Natural killer cell treated with Interleukin-12 subunit alpha and Interleukin-12 subunit beta and Interleukin-15 and Interleukin-18, amount 100 ng/mL, for 72 hours (primary cell): ENCODE results near the gene SENP6. TPM values are rescaled to one million over a fixed set of nuclear protein-coding genes. Genes with fewer than 3 reads are reported as not detected.
"Not testable (repeated sequence)": the region's sequence is repeated elsewhere in the genome, so short reads cannot be mapped to it uniquely, and the experiment has no call there.

Experiments used
- ATAC-seq, 2 donors: fragments of 150-1000 bp; cut with Tn5 transposase in 1 of 2; sonication (Bioruptor Pico), chemical (Tn5 transposase) in 1 of 2; 2 replicates each; pipeline ENCODE4 v1.10.0; 2021
- DNase-seq: peaks from one replicate; pipeline ENCODE4 v3.0.0; 2022; ENCODE audit warnings: low spot score
- H3K27ac Mint-ChIP-seq, 2 donors: 1 replicate in 1 of 2; 2 replicates in 1 of 2; pipeline ENCODE4 v1.8.0; 2022; ENCODE audit warnings: mixed read lengths in 2 of 2, mild to moderate bottlenecking in 1 of 2, moderate library complexity in 1 of 2
- H3K27me3 Mint-ChIP-seq, 2 donors: 1 replicate in 1 of 2; 2 replicates in 1 of 2; pipeline ENCODE4 v1.8.0; 2022; ENCODE audit warnings: mixed read lengths in 2 of 2
- H3K36me3 Mint-ChIP-seq: one replicate; pipeline ENCODE4 v1.8.0; 2022; ENCODE audit warnings: mixed read lengths
- H3K4me1 Mint-ChIP-seq, 2 donors: 1 replicate in 1 of 2; 2 replicates in 1 of 2; pipeline ENCODE4 v1.8.0; 2022; ENCODE audit warnings: low read depth in 2 of 2, mixed read lengths in 2 of 2, mild to moderate bottlenecking in 1 of 2
- H3K4me3 Mint-ChIP-seq: one replicate; pipeline ENCODE4 v1.8.0; 2022; ENCODE audit warnings: mixed read lengths
- H3K9me3 Mint-ChIP-seq: 2 replicates; pipeline ENCODE4 v1.8.0; 2022; ENCODE audit warnings: mixed read lengths
- total RNA-seq, 2 donors: library from RNA; stranded (reverse); gene quantifications; one replicate each; pipeline ENCODE4 v1.2.3, GENCODE V29; 2022

The SENP6 gene
- total RNA-seq, 2 donors from 2014 or later, result 64.8 to 99.7 TPM

GRCh38 chr6:75613056-75613501, 11.4 kb downstream of the SENP6 start:
- H3K4me1 Mint-ChIP-seq, result peaks cover 46 to 66% of the 10 kb centered on the region in 2 donors
- no peaks in the 10 kb centered on the region for H3K9me3 Mint-ChIP-seq
- H3K36me3 Mint-ChIP-seq, result no peaks in the 10 kb centered on the region
- no peaks in the 10 kb centered on the region for H3K27me3 Mint-ChIP-seq
- peak overlapping the region; percentile 78 to 87 for H3K27ac Mint-ChIP-seq
- H3K4me3 Mint-ChIP-seq, result peak overlapping the region; percentile 79
- peak in 1 of 2 donors; percentile 59 for ATAC-seq
- no peak for DNase-seq

- ATAC-seq, result no peak
- Mint-ChIP-seq H3K9me3 (no peaks in the 10 kb centered on the region), H3K27ac (peak overlapping the region in 1 of 2 donors; percentile 82), H3K4me1 (peaks cover 34 to 51% of the 10 kb centered on the region in 2 donors), H3K4me3 (no peak overlapping the region), H3K36me3 (no peaks in the 10 kb centered on the region), H3K27me3 (no peaks in the 10 kb centered on the region)
- no peak for DNase-seq
Measured at GRCh38 chr6:75618437-75618836, 16.8 kb downstream of the SENP6 start.

GRCh38 chr6:75619230-75619899, 17.7 kb downstream of the SENP6 start:
- H3K36me3 Mint-ChIP-seq, result no peaks in the 10 kb centered on the region
- no peak overlapping the region for H3K4me3 Mint-ChIP-seq
- peak overlapping the region; percentile 51 to 82 for H3K27ac Mint-ChIP-seq
- DNase-seq, result no peak
- ATAC-seq, result no peak
- peaks cover 34 to 50% of the 10 kb centered on the region in 2 donors for H3K4me1 Mint-ChIP-seq
- H3K27me3 Mint-ChIP-seq, result no peaks in the 10 kb centered on the region
- H3K9me3 Mint-ChIP-seq, result no peaks in the 10 kb centered on the region

- DNase-seq, result no peak
- Mint-ChIP-seq H3K4me1 (peaks cover 27 to 46% of the 10 kb centered on the region in 2 donors), H3K27me3 (no peaks in the 10 kb centered on the region), H3K27ac (peak overlapping the region; percentile 51 to 82), H3K9me3 (no peaks in the 10 kb centered on the region), H3K36me3 (peaks cover 4% of the 10 kb centered on the region), H3K4me3 (peak overlapping the region; percentile 61)
- peak in 1 of 2 donors; percentile 54 for ATAC-seq
Measured at GRCh38 chr6:75620381-75621304, 19.0 kb downstream of the SENP6 start.

- no peaks in the 10 kb centered on the region for H3K9me3 Mint-ChIP-seq
- H3K4me1 Mint-ChIP-seq, result peaks cover 27 to 40% of the 10 kb centered on the region in 2 donors
- no peak for ATAC-seq
- H3K27me3 Mint-ChIP-seq, result no peaks in the 10 kb centered on the region
- no peak overlapping the region for H3K27ac Mint-ChIP-seq
- DNase-seq, result no peak
- no peak overlapping the region for H3K4me3 Mint-ChIP-seq
- peaks cover 4% of the 10 kb centered on the region for H3K36me3 Mint-ChIP-seq
Measured at GRCh38 chr6:75621846-75622245, 20.2 kb downstream of the SENP6 start.

GRCh38 chr6:75623491-75623890, 21.8 kb downstream of the SENP6 start:
- DNase-seq (no peak), ATAC-seq (no peak)
- no peak overlapping the region for H3K27ac Mint-ChIP-seq
- no peaks in the 10 kb centered on the region for H3K27me3 Mint-ChIP-seq
- H3K4me1 Mint-ChIP-seq, result peaks cover 22 to 31% of the 10 kb centered on the region in 2 donors
- no peak overlapping the region for H3K4me3 Mint-ChIP-seq
- H3K9me3 Mint-ChIP-seq, result no peaks in the 10 kb centered on the region
- H3K36me3 Mint-ChIP-seq, result peaks cover 4% of the 10 kb centered on the region

- Mint-ChIP-seq H3K4me3 (no peak overlapping the region), H3K27me3 (no peaks in the 10 kb centered on the region), H3K4me1 (peaks cover 16 to 22% of the 10 kb centered on the region in 2 donors), H3K36me3 (peaks cover 4% of the 10 kb centered on the region), H3K9me3 (no peaks in the 10 kb centered on the region), H3K27ac (no peak overlapping the region)
- no peak for DNase-seq
- no peak for ATAC-seq
Measured at GRCh38 chr6:75624335-75624734, 22.7 kb downstream of the SENP6 start.

- peaks cover 14 to 16% of the 10 kb centered on the region in 2 donors for H3K4me1 Mint-ChIP-seq
- peaks cover 4% of the 10 kb centered on the region for H3K36me3 Mint-ChIP-seq
- no peak for ATAC-seq
Measured at GRCh38 chr6:75624988-75625387, 23.3 kb downstream of the SENP6 start.

GRCh38 chr6:75626561-75626960, 24.9 kb downstream of the SENP6 start:
- H3K27ac Mint-ChIP-seq, result no peak overlapping the region
- H3K4me1 Mint-ChIP-seq, result peaks cover under 1 to 7% of the 10 kb centered on the region in 2 donors
- no peak for DNase-seq
- H3K9me3 Mint-ChIP-seq, result no peaks in the 10 kb centered on the region
- peaks cover 4% of the 10 kb centered on the region for H3K36me3 Mint-ChIP-seq
- ATAC-seq, result no peak
- no peak overlapping the region for H3K4me3 Mint-ChIP-seq
- no peaks in the 10 kb centered on the region for H3K27me3 Mint-ChIP-seq

More at GRCh38 chr6:75624988-75625387, 23.3 kb downstream of the SENP6 start:
- Mint-ChIP-seq H3K4me3 (no peak overlapping the region), H3K27ac (no peak overlapping the region), H3K9me3 (no peaks in the 10 kb centered on the region), H3K27me3 (no peaks in the 10 kb centered on the region)
- DNase-seq, result no peak

GRCh38 chr6:75627708-75628107, 26.0 kb downstream of the SENP6 start:
- not testable (repeated sequence) for H3K27me3 Mint-ChIP-seq, H3K4me3 Mint-ChIP-seq, DNase-seq, H3K9me3 Mint-ChIP-seq, H3K27ac Mint-ChIP-seq, ATAC-seq, H3K4me1 Mint-ChIP-seq, H3K36me3 Mint-ChIP-seq

- ATAC-seq (no peak), DNase-seq (no peak)
- Mint-ChIP-seq H3K4me1 (peaks cover 0 to 3% of the 10 kb centered on the region in 2 donors), H3K27me3 (no peaks in the 10 kb centered on the region), H3K36me3 (peaks cover 5% of the 10 kb centered on the region), H3K27ac (no peak overlapping the region), H3K9me3 (no peaks in the 10 kb centered on the region), H3K4me3 (no peak overlapping the region)
Measured at GRCh38 chr6:75631859-75632635, 30.4 kb downstream of the SENP6 start.

- ATAC-seq (no peak), DNase-seq (no peak)
- H3K4me3 Mint-ChIP-seq, result no peak overlapping the region
- no peaks in the 10 kb centered on the region for H3K27me3 Mint-ChIP-seq
- no peaks in the 10 kb centered on the region for H3K9me3 Mint-ChIP-seq
- peaks cover under 1 to 3% of the 10 kb centered on the region in 2 donors for H3K4me1 Mint-ChIP-seq
- H3K36me3 Mint-ChIP-seq, result peaks cover 6% of the 10 kb centered on the region
- no peak overlapping the region for H3K27ac Mint-ChIP-seq
Measured at GRCh38 chr6:75633045-75633444, 31.4 kb downstream of the SENP6 start.

GRCh38 chr6:75642311-75642710, 40.6 kb downstream of the SENP6 start:
- H3K9me3 Mint-ChIP-seq, result no peaks in the 10 kb centered on the region
- H3K36me3 Mint-ChIP-seq, result peaks cover 18% of the 10 kb centered on the region
- H3K27me3 Mint-ChIP-seq, result no peaks in the 10 kb centered on the region
- H3K27ac Mint-ChIP-seq, result peak overlapping the region in 1 of 2 donors; percentile 22
- H3K4me1 Mint-ChIP-seq, result peaks cover 9 to 15% of the 10 kb centered on the region in 2 donors
- H3K4me3 Mint-ChIP-seq, result no peak overlapping the region
- ATAC-seq, result no peak
- DNase-seq, result no peak
